ENCODE measurements around the gene ZNF41.

ZNF41 gene

DNA sequence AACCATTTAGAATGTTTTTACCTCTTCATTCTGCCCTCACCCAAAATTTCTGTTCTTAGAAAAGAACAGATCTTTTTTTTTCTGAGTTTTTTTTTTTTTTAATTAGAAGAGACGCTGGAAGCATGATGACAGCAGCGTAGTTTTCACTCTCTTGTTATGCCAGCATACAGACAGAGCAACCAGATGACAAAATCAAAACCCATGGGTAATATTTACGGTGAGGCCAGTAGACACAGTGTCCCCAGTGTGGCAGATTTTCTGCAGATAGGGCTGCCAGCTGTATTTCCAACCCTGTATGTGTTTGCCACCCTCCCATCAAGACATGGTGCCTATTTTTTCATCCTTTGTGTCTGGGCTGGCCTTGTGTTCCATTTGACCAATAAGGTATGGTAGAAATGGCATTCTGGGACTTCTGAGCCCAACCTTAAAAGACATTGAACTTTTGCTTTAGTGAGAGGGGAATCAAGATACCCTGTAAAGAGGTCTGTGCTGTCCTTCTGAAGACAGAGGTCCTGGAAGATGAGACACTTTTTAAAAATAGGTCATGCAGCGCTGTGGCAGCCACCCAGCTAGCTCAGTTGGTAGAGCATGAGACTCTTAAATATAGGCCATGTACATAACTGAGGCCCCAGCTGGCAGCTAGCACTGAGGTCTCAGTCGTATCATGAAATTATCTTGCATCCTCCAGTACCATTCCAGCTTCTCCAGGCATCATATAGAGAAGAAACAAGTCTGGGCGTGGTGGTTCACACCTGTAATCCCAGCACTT lies 6.7 kb upstream of the ZNF41 start:
- no peak for DNase-seq (ENCODE audit: low spot score)

DNA sequence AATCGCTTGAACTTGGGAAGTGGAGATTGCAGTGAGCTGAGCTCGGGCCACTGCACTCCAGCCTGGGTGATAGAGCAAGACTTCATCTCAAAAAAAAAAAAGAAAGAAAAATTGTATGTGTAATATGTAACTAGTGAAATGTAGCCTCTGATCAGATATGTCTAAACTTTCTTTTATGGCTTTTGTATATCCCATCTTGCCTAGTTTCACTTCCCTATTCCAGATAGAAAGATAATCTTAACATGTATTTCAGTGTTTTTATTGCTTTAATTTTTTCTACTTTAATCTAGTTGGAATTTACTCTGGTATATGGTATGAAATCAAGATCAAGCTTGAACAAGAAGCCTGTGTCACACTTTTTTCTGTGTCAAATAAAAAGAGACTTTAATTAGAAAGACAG lies 1.9 kb upstream of the ZNF41 start:
- DNase-seq (ENCODE audit: low spot score): no peak

DNA sequence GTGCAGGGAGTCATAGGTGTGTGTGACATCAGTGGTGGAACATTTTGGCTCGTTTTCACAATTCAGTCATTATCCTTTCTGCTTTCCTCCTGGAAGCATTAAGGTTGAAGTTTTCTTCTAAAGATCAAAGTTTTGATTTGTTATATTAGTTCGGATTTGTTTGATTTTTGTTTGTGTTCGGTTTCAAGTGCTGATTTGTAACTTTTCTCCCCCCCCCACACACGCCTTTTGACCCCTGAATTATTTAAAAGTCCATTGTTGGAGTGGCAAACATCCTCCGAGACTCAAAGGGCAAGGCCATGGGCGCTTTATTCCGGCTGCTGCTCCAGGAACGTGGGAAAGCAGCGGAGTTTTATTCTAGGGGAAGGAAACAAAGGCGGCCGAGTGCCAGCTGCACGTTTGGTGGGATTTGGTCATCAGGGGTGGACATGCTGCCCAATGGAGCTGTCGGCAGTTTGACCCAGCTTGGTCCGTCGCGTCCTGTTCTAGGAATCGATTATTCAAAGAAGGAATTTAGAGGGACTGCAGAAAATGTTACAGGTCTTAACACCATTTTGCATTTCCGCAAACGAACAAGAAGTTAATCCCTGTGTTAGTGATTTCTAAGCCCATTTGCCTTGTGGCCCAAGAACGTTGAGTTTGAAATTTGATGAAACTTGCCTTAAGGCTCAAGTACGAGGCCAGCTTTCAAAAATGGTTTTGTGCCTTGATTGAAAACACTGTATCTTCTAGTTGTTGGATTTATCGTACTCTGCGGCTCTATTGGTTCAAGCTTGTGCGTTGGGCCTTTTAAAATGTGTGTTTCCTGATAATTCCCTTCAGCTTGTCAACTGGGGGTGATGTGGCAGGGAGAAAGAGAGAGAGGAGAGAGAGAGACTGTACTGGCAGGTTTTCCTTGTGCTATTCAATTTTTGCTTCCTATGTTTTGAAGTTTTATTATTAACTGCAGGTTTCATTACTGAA lies 565 bp upstream of the ZNF41 start:
- DNase-seq (ENCODE audit: low spot score): peak; percentile 6

DNA sequence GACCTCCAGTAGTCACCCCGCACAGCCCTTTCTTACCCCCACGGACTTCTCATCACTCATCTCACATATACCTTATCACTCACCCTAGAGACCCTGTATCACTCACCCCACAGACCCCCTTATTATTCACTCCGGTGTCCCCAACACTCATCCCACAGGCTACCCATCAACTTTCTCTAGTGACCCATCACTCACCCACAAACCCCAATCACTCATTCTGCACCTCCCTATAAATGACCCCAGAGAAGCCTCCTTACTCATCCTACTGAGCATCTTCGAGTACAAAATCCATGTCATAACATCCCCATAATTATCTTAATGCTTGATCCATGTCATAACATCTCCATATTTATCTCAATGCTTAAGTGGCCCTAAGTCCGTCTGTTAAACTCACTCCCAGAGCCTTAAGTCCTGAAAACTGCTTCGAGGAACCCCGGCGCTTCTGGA lies 934 bp downstream of the ZNF41 start:
- no peak for DNase-seq (ENCODE audit: low spot score)

DNA sequence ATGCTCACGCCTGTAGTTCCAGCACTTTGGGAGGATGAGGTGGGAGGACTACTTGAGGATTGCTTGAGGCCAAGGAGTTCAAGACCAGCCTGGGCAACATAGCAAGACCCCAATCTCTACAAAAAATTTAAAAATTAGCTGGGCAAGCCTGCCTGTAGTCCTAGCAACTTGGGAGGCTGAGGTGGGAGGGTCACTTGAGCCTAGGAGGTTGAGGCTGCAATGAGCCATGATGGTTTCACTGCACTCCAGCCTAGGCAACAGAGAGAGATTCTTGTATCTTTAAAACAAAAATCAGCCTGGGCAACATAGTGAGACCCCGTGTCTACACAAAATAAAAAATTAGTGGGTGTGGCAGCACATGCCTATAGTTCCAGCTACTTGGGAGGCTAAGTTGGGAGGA lies 1.9 kb downstream of the ZNF41 start:
- DNase-seq (ENCODE audit: low spot score): no peak

DNA sequence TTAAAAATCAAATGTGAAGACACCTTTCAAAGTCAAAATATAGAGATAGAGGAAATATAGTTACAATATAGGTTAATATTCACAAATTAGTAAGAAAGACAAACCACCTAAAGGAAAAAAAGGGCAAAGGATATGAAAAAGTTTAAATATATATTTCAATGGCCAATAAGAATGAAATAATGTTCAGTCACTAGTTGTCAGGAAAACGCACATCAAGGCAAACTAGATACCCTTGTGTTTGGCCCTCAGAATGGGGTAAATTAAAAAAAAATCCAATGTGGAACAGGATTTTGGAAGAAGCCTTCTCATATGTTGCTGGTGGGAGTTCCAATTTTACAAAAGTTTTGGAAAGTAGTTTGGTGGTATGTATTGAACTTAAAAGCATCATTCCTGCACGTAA lies 2.4 kb downstream of the ZNF41 start:
- no peak for DNase-seq (ENCODE audit: low spot score)

DNA sequence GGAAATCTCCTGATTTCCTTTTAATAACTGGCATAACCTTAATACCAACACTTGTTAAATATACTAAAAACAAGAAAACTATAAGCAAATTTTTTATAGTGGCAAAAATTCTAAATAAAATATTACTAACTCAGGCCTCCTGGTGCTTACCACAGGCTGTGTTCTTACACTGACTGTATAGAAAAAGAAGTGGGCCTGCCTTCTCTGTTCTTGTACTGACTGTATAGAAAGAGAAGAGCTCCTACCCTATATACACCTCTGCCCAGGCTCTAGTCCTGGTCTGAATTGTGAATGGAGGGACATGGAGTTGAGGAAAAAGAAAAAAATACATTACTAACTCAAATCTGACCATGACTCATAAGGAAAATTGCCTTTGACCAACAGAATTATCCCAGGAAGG lies 7.5 kb downstream of the ZNF41 start:
- DNase-seq (ENCODE audit: low spot score): no peak

DNA sequence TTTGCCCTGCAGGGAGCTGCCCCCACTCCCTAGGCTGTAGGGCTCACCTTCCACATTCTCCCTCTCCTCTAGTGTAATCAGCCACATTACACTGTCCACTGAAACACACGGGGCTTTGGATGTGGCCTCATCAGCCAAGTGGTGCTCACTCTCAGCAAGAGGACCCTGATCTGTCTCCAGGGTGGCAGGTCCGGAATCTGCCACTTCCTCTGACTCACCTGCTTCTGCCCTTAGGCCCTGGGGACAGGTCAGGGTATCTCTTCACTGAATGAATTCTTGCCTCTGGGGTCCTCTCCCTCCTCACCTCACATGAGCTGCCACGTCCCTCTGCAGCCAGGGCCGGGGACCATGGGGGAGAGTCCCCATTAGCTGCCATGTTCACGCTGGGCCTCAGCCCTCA lies 15.9 kb downstream of the ZNF41 start:
- no peak for DNase-seq (ENCODE audit: low spot score)

DNA sequence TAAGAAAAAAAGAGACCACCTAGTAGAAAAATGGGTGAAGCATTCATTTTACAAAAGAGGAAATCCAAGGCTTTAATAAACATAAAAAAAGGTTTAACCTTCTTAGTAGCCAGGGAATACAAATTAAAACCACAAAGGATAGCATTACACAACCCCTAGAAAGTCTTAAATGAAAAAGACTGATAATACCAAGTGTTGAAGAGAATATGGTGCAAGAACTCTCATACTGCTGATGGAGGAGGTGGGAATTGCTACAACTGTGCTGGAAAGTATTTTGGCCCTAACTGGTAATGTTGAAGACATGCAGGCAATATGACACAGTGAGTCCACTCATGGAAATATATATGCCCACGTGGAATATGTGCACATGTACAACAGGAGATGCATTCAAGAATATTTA lies 22.5 kb downstream of the ZNF41 start:
- DNase-seq (ENCODE audit: low spot score): no peak

DNA sequence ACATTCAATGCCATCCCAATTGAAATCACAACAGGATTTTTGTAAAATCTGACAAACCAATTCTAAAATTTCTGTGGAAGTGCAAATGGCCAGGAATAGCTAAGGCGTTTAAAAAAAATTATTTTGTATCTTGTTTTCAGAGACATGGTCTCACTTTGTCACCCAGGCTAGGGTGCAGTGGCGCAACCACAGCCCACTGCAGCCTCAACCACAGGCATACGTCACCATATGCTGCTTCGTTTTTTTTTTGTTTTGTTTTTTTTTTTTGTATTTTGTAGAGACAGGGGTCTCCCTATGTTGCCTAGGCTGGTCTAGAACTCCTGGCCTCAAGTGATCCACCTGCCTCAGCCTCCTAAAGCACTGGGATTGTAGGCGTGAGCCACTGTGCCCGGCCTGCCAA lies 24.5 kb downstream of the ZNF41 start:
- no peak for DNase-seq (ENCODE audit: low spot score)

DNA sequence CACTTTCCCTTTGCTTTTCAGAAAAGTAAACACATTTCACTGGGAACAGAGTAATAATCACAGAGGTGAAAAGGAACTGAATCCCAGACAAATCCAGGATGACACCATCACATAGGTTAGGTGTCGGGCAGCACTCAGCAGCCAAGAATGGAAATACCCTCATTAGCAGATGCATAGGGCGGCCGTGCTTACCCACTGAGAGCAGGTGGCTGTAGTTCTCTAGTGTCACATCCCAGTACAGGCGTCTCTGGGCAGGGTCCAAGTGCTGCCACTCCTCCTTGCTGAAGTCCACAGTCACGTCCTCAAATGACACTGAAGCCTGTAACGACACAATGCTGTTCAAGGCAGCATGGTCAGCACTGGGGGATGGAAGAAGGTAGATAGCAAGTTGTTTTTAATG lies 26.9 kb downstream of the ZNF41 start:
- no peak for DNase-seq (ENCODE audit: low spot score)

DNA sequence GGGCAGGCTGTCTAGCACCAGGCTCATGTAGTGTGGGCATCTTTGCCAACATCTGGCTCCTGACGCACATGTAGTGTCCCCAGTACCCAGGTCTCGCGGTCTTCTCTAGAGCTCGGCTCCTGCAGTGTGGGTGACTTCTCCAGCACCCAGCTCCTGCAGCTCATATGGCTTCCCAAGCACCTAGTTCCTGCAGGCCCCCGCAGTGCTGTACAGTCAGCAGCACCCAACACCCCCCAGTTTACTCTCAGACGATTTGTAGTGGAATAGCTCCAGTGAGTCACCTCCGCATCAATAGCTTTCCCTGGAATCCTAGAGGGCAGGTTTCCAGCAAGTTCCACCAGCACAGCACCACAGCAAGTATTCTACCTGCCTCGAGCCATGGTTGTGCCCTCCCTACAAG lies 30.9 kb downstream of the ZNF41 start:
- peak; percentile 16 for DNase-seq (ENCODE audit: low spot score)

DNA sequence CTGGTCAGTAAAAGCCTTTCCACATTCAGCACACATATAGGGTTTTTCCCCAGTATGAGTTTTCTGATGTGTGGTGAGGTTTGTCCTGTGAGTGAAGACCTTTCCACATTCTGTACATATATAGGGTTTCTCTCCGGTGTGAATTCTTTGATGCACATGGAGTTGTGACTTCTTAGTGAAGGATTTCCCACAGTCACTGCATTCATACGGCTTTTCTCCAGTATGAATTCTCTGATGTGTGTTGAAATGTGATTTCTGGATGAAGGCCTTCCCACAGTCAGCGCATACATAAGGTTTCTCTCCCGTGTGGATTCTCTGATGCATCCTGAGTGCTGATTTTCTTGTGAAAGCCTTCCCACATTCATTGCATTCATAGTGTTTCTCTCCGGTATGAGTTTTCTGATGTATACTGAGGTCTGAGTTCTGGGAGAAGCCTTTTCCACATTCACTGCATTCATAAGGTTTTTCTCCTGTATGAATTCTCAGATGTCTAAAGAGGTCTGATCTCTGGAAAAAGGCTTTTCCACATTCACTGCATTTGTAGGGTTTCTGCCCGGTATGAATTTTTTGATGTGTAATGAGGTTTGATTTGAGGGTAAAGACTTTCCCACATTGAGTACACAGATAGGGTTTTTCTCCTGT lies 34.7 kb downstream of the ZNF41 start:
- no peak for DNase-seq (ENCODE audit: low spot score)

DNA sequence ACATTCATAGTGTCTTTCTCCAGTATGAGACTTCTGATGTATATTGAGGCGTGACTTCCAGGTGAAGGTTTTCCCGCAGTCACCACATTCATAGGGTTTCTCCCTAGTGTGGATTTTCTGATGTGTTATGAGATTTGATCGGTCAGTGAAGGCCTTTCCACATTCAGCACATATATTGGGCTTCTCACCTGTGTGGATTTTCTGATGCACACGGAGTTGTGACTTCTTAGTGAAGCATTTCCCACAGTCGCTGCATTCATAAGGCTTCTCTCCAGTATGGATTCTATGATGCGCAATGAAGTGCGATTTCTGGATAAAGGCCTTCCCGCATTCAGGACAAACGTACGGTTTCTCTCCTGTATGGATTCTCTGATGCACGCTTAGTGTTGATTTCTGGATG lies 35.4 kb downstream of the ZNF41 start:
- DNase-seq (ENCODE audit: low spot score): no peak

DNA sequence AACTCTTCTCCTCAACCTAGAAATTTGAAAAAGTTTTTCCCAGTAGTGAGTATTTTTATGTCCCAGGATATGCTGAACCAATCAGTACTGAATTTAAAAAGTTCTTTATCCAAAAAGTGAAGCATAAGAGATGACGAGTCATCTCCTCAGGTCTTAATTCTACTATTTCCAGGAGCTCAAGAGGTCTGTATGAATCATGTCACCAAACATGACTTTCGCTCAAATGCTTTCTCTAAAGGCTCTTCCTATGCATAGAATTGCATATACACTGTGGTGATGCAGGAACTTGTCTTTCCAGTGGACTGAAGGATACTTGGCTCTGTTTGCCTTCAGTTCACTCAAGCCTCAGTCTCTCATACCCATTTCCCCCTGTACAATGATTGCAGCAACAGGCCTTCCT lies 36.1 kb downstream of the ZNF41 start:
- no peak for DNase-seq (ENCODE audit: low spot score)

DNA sequence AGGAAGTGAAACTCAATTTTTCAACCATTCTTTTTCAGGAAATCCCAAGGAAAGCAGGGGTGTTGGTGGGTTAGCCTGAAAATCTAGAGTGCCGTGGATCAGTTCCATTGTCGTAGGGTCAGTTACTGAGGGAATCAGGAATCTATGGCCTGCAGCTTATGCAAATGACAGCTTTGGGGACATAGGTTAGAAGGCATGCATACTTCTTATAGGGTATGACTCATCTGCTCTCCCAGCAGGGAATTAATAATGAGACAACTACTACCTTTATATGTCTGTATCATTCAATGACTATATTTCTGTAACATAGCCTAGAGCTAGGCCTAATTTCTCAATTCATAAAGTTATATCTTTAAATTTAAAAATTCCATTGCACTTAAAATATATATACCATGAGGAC lies 36.6 kb downstream of the ZNF41 start:
- no peak for DNase-seq (ENCODE audit: low spot score)

DNA sequence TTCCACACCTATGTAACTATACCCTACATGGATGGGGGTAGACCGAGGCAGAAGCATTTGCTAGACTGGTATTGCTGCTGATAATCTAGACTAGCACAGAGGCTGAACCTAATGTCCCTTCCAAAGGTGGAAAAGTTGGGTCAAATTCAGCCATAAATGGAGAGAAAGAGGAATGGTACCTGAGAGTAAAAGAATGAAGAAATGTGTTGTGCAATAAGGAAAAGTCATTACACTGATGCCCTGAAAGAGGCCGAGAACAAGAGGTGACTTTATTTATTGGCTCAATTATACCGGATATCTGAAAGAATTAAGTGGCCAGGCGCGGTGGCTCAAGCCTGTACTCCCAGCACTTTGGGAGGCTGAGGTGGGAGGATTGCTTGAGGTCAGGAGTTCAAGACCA lies 52.1 kb downstream of the ZNF41 start:
- DNase-seq (ENCODE audit: low spot score): no peak

DNA sequence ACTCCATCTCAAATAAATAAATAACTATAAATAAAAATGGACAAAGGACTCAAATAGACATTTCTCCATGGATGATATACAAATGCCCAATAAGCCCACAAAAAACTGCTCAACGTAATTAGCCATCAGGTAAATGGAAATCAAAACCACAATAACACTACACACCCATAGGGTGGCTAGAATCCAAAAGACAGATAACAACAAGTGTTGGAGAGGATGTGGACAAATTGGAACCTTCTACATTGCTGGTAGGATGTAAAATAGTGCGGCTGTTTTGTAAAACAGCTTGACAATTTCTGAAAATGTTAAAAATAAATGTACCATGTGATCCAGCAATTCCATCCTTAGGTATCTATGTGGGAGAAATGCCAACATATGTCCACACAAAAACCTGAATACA lies 60.6 kb downstream of the ZNF41 start:
- DNase-seq (ENCODE audit: low spot score): no peak

DNA sequence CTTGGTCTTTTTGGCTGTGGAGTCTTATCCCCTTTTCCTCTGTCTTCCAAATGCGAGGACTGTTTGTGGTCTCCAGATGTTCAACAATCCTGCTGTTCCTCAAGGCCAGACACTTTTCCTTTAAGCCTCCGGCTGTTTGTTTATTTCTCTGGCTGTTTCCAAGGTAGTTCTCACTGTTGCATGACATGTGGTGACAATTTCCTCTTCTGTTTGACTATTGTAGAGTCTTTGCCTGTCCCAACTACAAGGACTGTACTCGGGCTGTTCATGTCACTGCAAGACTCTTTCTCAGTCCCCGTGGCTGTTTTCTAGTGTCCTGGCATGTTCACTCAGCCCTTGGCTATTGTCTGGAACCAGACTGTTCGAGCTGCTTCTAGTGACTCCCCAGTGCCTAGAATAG lies 62.1 kb downstream of the ZNF41 start:
- DNase-seq (ENCODE audit: low spot score): no peak

DNA sequence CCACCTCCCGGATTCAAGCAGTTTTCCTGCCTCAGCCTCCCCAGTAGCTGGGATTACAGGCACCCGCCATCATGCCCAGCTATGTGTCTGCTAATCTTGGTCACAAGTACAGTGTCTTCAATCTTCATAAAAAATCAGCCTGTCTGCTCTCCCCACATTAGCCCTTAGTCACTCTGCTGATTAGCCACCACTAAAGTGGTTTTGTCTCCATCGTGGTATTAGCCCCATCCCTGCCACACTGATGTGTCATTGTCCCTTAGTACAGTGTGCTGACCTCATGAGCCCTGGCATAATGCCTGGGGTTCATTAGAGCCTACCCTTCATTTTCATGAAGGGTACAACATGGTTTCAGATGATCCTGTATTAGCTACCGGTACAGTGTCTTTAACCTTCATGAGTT lies 62.8 kb downstream of the ZNF41 start:
- no peak for DNase-seq (ENCODE audit: low spot score)

DNA sequence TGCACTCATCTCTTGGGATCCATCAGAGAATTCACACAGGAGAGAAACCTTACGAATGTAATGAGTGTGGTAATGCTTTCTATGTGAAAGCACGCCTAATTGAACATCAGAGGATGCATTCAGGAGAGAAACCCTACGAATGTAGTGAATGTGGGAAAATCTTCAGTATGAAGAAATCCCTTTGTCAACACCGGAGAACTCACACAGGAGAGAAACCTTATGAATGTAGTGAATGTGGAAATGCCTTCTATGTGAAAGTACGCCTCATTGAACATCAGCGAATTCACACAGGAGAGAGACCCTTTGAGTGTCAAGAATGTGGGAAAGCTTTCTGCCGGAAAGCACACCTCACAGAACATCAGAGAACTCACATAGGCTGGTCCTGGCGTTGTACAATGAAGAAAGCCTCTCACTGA lies 69.8 kb downstream of the ZNF41 start:
- no peak for DNase-seq (ENCODE audit: low spot score)

Measured in Ammon's horn (tissue), 1 donor.